ENCODE measurements around the gene KRTAP12-2.
"Not testable (repeated sequence)": the region's sequence is repeated elsewhere in the genome, so short reads cannot be mapped to it uniquely, and the experiment has no call there.

The KRTAP12-2 gene

DNA sequence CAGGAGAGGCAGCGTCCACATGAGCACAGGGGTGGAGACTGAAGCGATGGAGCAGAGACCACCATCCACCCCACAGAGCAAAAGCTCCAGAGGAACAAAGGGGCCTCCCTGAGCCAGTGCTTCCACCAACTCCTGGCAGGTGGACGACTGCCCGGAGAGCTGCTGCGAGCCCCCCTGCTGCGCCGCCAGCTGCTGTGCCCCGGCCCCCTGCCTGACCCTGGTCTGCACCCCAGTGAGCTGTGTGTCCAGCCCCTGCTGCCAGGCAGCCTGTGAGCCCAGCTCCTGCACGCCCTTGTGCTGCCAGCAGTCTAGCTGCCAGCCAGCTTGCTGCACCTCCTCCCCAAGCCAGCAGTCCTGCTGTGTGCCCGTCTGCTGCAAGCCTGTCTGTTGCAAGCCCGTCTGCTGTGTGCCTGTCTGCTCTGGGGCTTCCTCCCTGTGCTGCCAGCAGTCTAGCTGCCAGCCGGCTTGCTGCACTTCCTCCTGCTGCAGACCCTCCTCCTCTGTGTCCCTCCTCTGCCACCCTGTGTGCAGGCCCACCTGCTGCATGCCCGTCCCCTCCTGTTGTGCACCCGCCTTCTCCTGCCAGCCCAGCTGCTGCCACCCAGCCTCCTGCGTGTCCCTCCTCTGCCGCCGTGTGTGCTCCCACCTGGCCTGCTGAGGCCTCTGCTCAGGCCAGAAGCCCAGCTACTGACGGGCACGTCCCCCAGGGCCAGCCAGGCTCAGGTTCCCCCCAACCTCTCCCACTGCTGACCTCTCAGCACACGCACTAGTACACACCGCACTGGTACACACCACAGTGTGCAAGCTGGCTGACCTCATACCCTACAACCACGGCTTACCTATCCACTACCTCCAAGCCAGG, 35.6 kb upstream of the KRTAP12-2 start:
- no peak for FAIRE-seq

DNA sequence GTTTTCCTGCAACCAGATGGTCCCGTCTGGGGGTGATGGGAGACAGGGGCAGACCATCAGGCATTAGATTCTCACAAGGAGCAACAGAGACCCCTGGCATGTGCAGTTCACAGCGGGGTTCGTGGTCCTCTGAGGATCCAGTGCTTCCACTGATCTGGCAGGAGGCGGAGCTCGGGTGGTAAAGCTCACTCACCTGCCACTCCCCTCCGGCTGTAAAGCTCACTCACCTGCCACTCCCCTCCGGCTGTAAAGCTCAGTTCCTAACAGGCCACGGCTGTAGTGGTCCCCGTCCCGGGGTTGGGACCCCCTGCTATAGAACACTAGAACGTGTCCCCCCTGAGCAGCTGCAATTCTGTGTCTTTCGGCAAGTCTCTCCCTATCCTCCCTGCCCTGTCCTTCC, 34.8 kb upstream of the KRTAP12-2 start:
- FAIRE-seq = no peak

DNA sequence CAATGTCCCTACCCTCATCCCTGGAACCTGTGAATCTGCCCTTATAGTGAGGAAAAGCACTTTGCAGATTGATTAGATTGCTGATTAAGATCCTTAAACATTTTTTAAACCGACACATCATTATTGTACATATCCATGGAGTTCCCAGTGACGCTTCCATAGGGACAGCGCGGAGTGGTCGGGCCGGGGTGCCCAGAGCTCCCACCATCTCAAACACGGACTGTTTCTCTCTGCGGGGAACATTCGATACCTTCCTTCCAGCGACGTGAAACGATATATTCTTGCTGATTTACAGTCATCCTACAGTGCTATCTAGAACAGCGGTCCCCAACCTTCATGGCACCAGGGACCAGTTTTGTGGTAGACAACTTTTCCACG, 34.3 kb upstream of the KRTAP12-2 start:
- no peak for FAIRE-seq

DNA sequence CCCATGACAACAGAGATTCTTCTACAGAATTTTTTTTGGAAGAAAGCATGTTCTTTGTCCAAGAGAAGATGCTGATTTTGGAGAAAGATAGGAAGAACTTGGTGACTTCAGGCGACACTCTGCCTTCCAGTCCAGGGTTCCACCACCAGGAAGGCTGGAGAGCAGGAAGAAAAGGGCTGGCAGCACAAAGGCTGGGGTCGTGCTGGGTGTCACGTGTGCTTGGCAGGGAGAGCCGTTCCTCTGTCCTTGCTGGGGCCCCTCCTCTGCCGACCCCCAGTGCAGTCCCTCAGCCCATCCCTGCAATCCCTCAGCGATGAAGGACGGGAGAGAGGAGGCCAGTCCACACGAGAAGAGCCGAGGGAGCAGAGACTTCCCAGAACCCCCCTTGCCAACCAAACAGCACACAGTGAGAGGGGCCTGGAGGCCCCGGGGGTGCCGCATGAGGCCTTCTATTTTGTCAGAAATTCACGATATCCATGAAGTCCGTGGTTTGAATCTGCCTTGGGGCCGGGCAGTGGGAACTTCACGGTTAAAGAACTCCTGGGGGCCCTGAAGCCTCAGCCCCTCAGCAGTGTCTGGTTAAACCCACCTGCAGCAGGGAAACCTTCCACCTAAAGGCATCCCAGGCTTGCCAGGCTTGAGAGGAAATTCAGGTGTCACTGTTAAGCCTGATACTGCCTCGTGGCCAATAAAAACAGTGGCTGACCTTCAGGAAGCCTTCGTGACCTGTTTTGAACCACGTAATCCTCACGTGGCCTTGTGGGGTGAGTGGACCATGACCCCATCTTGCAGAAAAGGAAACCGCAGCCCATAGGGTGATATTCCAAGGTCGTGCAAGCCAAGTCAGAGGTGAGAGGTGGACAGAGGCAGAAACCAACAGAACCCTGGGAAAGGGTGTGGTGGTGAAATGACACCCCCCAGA, 33.6 kb upstream of the KRTAP12-2 start:
- no peak for FAIRE-seq

DNA sequence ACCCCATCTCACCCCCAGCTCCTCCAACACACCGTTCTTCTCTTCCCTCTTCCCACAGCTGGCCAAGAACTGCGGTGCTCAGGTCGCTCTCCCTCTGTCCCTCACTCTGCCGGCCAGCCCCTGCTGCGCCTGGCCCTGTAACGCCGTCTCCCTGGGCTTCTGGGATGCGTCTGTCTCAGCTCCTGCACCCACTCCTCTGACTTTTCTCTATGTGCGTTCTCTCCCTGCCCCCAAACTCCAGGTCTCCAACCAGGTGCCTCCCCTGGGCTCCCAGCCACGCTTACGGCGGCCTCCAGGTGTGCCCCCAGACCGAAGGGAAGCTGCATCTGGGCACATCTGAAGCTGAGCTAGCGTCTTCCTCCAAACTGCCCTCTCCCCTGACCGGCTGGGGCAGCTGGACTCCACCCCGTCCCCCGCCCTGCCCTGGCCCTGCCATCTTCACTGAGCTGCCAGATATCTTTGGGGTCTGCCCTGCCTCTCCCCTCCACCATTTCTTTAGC, 32.8 kb upstream of the KRTAP12-2 start:
- no peak for FAIRE-seq

DNA sequence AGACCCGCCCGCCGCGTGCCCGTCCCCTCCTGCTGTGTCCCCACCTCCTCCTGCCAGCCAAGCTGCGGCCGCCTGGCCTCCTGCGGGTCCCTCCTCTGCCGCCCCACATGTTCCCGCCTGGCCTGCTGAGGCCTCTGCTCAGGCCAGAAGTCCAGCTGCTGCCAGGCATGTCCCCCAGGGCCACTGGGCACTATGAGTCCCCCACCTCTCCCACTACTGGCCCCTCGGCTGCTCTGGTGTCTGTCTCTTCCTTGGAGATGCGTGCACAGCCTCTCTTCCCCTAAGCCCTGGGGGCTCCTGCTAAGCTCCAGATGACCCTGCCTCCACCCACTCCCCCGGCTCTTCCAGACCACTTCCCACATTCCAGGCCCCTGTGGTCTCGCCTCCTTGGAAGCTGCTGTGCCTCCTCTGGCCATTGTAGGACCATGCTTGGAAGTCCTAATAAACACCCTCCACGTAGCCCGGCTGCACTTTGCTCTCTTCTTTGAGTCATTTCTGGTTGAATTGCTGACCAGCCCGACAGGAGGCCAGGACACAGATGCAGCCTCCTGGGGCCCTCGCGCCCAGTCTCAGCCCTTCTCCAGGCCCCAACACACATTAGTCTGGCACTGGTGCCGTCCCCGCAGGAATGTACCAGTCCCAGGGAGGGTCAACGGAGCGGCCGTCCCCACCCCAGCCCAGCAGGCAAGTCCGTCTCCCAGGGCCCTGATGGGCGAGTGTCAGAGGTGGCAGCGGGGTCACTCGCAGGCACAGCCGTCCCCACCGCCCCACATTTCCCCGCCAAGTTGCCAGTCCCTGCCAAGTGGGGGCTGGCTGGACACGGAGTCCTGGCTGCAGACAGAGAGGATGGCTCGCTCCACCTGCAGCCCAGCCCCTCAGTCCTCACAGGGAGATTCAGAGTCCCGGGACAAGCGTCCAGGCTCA, 31.3 kb upstream of the KRTAP12-2 start:
- FAIRE-seq = no peak

DNA sequence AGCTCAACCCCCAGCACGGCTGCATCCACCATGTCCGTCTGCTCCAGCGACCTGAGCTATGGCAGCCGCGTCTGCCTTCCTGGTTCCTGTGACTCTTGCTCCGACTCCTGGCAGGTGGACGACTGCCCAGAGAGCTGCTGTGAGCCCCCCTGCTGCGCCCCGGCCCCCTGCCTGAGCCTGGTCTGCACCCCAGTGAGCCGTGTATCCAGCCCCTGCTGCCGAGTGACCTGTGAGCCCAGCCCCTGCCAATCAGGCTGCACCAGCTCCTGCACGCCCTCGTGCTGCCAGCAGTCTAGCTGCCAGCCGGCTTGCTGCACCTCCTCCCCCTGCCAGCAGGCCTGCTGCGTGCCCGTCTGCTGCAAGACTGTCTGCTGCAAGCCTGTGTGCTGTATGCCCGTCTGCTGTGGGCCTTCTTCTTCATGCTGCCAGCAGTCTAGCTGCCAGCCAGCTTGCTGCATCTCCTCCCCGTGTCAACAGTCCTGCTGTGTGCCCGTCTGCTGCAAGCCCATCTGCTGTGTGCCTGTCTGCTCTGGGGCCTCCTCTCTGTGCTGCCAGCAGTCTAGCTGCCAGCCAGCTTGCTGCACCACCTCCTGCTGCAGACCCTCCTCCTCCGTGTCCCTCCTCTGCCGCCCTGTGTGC, 30.6 kb upstream of the KRTAP12-2 start, which contains the start of gene KRTAP10-12:
Gene KRTAP10-12, plus strand, starts transcription at position 1 of the 639 bp plus-strand sequence. Its CDS starts 30 bp downstream, at position 31.
- not testable (repeated sequence) for FAIRE-seq

DNA sequence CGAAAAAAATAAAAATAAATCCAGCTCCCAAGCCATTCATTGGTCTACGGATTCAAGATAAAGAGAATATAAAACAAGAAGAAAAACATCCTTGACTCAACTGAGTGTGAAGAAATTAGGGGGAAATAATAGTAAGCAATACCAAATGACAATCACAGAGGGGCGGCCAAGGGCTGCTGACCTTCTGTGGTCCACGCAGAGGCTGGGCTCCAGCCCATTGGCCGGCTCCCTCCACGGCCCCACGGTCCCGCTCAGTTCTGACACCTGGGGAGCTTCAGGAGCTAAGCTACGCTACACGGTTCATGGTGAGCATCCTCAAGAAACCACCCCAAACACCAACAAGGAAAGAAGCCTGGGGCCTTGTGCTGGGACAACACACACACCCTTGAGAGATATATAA, 29.8 kb upstream of the KRTAP12-2 start:
- FAIRE-seq = no peak

DNA sequence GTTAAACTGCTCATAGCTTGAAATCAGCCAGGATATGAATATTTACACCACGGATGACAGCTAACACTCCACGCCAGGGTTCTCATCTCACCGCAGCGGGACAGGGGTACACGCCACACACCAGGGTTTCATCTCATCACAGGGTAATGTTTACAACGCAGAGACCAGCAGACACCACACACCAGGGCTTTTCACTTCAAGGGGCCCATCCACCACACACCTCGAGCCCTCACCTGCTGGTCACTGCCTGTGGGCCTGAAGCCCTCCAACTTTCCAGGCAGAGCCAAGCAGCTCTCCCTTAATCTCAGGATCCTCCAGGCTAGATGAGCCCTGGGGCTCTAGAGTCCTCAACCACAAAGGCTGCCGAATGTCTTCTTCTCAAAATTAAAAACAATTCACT, 28.9 kb upstream of the KRTAP12-2 start:
- no peak for FAIRE-seq

DNA sequence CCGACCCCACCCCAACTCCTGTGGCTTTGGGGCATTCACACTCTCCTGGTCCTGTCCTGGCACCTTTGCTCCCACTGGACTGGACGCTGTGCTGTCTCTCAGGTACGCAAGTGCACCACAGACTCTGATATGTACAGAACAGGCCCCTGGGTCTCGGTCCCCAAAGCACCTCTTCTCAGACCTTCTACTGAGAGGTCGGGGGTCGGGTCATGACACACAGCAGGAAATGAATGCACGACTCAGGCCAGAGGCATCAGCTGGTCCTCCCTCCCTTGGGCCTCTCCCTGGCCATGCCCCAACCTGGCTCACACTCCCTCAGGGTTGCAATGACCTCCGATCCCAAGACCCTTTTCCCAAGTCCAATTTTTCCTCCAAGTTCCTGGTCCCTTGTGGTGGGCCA, 28.5 kb upstream of the KRTAP12-2 start:
- no peak for FAIRE-seq

DNA sequence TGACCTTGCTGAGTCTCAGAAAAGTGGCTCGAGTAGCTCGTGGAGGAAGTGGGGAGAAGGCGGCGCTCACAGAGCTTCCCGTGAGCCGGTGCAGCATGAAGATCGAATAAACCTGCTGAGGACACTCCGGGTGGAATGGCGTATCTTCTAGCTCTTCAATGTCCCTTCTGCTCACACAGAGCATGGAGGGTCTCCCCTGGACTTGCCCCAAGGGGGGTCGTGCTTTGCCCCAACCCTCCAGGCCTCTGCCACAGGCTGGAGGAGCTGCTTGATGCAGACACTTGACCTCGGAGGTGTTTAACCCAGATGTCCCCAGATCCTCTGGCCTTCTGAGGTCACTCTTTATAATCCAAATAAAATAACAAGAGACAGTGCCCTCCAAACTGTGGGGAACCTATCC, 28.0 kb upstream of the KRTAP12-2 start:
- FAIRE-seq = no peak

DNA sequence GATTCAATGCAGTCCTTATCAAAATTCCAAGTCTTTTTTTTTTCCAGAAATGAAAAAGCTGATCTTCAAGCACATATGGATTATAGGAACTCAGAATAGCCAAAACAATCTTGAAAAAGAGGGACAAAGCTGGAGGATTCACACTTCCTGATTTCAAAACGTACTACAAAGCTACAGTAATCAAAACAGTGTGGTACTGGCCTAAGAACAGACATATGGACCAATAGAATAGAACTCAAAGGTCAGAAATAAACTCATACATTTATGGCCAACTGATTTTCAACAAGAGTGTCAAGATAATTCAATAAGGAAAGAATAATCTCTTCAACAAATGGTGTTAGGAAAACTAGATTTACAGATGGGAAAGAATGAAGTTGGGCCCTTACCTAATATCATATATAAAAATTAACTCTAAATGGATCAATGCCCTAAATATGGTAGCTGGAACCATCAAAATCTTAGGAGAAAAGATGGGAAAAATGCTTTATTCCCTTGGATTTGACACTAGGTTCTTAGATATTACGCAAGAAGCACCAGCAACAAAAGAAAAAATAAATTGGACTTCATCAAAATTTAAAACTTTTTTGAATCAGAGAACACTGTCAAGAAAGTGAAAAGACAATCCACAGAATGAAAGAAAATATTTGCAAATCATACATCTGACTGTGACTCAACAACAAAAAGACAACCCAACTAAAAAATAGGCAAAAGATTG, 26.2 kb upstream of the KRTAP12-2 start:
- no peak for FAIRE-seq

DNA sequence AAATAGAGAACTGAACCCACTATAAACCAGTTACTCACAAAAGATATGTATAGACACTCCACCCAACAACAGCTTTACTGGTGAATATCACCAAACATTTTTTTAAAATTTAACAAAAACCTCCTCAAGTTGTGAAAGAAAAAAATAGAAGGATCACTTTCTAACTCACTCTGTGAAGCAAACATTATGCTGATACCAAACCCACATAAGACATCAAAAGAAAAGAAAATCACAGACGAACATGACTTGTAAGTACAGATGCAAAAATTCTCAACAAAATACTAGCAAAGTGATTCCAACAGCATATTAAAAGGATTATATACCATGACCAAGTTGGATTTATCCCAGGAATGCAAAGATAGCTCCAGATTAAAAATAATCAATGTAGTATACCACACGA, 25.0 kb upstream of the KRTAP12-2 start:
- no peak for FAIRE-seq

DNA sequence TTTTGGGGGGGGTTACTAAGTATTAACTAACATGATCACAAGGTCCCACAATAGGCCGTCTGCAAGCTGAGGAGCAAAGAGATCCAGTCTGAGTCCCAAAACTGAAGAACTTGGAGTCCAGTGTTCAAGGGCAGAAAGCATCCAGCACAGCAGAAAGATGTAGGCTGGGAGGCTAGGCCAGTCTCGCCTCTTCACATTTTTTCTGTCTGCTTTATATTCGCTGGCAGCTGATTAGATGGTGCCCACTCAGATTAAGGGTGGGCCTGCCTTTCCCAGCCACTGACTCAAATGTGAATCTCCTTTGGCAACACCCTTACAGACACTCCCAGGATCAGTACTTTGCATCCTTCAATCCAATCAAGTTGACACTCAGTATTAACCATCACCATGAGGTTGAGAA, 23.0 kb upstream of the KRTAP12-2 start:
- not testable (repeated sequence) for FAIRE-seq

DNA sequence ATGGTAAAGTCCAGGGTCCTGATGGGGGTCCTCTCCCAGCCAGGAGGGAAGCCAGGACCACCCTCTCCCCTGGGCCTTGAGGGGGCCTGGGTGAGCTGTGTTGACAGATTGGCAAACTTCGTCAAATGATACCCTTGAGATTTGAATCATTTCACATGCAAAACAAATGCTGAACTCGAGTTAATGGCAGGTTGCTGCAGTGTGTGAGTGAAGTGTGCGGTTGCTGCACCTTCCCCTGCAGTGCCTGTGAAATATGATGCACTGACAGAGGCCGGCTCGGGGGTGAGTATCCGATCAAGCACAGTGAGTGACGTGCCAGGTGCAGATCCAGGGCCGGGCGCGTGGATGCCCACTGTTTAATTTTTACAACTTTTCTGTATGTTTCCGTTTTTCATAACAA, 20.9 kb upstream of the KRTAP12-2 start:
- no peak for FAIRE-seq

DNA sequence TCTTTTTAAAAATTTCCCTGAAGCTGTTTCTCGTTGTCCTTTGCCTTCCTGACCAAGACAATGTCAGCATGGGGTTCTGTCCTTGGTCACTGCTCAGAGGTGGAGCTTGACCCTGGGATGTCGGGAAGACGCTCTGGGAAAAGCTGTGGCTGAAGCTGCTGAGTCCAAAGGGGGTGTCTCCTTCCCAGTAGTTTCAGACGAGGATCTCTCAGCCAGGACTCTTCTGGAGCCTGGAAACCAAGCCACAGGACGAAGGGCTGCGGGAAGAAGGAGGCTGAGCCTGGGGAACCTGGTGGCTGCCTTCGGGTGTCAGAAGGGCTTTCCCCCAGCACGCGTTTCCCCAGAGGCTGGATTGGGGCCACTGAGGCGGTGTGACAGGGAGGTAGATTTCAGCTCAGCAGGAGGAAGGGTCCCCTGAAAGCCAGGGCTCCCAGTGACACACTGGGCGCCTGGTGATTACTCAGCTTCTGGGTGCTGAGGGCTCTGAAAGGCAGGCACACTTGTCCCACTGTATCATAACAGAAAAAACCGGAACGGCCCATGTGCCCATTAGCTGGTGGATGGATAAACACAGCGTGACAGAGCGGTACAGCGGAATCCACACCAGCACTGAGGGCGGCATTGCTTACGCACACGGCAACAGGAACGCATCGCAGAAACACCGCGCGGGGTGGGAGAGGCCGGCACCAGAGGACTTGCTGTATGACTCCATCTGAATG, 20.3 kb upstream of the KRTAP12-2 start:
- FAIRE-seq = no peak

DNA sequence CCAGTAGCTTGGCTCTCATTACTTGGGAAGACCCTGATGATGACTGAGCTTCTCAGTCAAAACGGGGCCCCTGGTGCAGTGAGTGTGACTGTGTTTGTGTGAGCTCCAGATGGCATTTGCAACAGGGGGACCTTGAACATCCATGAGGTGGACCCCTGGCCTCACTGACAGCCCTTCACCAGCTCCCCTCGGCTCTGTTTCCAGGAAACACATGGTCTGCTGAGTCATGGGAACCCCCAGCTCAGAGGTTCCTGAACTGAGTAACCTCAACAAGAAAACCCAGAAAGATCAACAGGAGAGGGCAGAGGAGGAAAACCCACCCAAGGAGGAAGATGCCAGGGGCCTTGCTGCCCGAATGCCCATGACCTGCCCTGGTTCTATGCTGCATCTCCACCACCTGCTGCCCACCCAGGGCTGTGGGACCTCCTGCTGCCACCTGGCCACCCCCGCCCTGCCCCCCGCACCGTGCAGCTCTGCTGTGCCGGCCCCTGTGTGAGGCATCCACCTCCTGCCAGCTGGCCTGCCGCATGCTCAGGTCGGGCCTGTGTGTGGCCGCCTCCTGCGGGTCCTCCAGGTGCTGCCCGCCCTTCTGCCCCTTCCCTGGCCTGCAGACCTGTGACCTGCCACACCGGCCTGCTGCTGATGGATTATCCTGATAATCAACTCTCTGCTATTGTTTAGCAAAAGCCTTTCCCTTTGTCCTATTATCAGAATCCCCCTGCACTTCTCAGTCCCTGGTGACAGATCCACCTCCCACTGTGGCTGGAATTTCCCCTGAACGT, 19.5 kb upstream of the KRTAP12-2 start:
- FAIRE-seq = no peak

DNA sequence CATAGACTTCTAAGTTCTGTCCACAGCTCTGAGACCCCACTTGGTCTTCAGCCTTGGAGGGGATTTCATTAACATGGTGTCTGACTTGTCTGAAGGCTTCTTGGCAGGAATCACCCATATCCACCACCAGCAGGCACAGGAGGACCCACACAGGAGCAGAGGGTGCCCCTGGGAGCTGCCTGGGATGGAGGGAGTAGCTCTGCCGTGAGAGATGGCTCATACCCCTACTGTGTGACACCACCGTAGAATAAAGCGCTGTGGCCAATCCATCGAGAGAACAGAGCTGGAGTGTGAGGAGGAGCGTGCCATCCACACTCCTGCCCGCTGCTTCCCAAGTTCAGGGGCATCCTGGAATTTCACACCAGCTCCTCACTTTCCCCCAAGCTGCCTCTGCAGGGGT, 18.3 kb upstream of the KRTAP12-2 start:
- FAIRE-seq = not testable (repeated sequence)

DNA sequence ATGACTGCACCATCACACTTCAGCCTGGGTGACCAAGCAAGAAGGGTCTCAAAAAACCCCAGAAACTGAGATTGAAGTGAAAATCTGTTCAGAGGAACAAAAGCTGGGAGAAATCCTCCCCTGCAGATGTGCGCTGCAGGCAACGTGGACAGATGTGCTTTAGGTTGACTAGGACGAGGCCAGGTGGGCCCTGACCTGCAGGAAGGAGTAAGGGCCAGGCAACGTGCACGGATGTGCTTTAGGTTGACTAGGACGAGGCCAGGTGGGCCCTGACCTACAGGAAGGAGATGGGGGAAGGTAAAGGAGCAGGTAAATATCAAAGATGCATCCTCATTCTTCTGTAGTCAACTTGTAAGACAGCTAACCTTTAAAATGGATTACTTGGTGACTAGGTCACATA, 17.8 kb upstream of the KRTAP12-2 start:
- FAIRE-seq = no peak

DNA sequence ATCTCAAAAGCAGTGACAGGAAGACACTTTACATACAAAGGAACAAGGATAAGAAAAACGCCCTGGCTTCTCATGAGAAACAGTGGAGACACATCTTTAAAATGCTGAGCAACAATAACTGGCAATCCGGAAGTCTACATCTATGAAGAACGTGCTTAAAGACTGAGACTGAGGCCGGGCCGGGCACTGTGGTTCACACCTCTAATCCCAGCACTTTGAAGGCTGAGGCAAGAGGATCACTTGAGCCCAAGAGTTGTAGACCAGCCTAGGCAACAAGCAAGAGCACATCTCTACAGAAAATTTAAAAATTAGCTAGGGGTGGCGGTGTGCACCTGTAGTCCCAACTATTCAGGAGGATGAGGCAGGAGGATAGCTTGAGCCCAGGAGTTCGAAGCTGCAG, 17.4 kb upstream of the KRTAP12-2 start:
- FAIRE-seq = no peak
